Activated CD8-positive, alpha-beta memory T cell treated with anti-CD3 and anti-CD28 coated beads, Interleukin-2, amount 50 U/mL, for 4 hours (primary cell): ENCODE data around the gene GMPR.
"Not testable (repeated sequence)": the region's sequence is repeated elsewhere in the genome, so short reads cannot be mapped to it uniquely, and the experiment has no call there.

Source experiments
- DNase-seq: peaks from one replicate; pipeline ENCODE4 v3.0.0-alpha.2; 2020

Gene GMPR

DNA sequence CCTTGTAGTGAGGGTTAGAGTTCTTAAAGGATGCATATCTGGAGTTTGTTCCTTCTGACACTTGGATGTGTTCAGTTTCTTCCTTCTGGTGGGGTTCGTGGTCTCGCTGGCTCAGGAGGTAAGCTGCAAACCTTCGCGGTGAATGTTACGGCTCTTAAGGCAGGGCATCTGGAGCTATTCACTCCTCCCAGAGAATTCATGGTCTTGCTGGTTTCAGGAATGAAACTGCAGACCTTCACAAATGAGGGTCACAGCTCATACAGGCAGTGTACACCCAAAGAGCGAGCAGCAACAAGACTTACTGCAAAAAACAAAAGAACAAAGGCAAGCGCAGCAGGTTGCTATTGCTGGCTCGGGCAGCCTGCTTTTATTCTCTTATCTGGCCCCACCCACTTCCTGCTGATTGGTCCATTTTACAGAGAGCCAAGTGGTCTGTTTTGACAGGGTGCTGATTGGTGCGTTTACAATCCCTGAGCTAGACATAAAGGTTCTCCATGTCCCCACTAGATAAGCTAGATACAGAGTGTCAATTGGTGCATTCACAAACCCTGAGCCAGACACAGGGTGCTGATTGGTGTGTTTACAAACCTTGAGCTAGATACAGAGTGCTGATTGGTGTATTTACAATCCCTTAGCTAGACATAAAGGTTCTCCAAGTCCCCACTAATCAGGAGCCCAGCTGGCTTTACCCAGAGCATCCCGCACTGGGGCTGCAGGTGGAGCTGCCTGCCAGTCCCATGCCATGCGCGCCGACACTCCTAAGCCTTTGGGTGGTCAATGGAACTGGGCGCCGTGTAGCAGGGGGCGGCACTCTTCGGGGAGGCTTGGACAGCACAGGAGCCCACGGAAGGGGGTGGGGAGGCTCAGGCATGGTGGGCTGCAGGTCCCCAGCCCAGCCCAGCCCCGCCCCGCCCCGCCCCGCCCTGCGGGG, 12.0 kb upstream of the GMPR start:
- DNase-seq: not testable (repeated sequence)

DNA sequence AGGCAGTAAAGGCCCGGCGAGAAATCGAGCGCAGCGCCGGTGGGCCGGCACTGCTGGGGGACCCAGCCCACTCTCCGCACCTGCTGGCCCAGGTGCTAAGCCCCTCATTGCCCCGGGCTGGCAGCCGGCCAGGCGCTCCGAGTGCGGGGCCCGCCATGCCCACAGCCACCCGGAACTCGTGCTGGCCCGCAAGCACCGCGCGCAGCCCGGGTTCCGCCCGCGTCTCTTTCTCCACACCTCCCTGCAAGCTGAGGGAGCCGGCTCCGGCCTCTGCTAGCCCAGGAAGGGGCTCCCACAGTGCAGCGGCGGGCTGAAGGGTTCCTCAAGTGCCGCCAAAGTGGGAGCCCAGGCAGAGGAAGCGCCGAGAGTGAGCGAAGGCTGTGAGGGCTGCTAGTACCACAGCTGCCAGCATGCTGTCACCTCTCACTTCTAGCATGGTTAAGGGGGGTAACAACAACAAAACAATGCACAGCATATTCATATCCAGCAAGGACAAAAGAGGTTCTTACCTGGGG, 11.3 kb upstream of the GMPR start:
- DNase-seq: no peak

DNA sequence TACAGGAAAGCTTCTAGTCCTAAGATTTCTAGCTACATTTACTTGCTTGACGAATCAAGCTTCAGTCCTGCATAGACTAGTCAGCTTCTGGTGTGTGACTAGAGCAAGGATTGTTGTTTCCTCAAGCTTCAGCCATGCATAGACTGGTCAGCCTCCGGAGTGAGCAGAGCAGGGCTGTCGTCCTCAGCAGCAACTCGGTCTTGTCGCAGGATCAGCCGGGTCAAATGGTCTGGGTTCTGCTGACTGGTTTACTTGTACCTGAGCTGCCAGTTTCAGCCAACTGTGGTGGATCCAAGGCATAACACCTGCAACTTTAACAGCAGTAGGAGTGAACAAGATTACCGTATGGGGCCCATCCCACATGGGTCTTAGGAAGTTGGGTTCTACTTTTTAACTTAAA, 10.8 kb upstream of the GMPR start:
- no peak for DNase-seq

- no peak for DNase-seq
Observed at GRCh38 chr6:16228043-16228442, 10.3 kb upstream of the GMPR start.

- no peak for DNase-seq
Observed at GRCh38 chr6:16228709-16229665, 9.4 kb upstream of the GMPR start.

GRCh38 chr6:16229700-16230099, 8.7 kb upstream of the GMPR start:
- no peak for DNase-seq

GRCh38 chr6:16230953-16231352, 7.4 kb upstream of the GMPR start:
- DNase-seq: no peak

DNA sequence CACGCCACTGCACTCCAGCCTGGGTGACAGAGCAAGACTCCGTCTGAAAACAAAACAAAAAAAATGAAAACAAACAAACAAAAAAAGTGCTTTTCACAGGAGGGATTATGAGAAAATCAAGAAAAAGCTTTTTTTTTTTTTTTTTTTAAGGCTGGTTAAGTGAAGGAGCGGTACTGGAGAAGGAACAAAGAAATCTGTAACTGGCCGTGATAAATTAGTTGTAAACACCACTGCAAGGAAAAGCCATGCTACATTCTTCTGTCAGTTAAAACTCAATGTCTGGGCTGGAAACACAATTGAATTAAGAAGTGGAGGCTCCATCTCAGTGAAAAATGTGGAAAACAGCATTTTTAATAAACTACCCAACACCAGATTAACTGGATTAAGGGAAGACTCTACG, 6.3 kb upstream of the GMPR start:
- DNase-seq: no peak

DNA sequence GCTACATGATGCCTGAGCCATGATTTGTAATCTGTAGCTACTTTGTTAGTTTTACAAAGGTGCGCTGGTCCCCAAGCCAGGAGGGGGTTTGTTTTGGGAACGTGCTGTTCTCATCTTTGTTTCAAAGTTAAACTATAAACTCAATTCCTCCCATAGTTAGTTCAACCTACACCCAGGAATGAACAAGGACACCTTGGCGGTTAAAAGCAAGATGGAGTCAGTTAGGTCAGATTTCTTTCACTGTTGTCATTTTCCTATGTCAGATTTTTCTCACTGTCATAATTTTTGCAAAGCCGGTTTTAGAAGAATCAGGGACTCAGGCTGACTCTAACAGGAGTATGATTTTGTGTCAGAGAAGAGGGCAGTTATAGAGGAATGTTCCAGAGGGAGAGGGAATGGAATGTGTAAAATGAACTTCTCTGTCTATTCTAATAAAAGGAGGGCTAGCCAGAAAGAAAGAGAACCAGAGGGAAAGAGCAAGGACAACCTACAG, 2.3 kb upstream of the GMPR start:
- no peak for DNase-seq

GRCh38 chr6:16236631-16237199, 1.7 kb upstream of the GMPR start:
- DNase-seq: no peak

GRCh38 chr6:16237242-16237641, 1.1 kb upstream of the GMPR start:
- DNase-seq: no peak

DNA sequence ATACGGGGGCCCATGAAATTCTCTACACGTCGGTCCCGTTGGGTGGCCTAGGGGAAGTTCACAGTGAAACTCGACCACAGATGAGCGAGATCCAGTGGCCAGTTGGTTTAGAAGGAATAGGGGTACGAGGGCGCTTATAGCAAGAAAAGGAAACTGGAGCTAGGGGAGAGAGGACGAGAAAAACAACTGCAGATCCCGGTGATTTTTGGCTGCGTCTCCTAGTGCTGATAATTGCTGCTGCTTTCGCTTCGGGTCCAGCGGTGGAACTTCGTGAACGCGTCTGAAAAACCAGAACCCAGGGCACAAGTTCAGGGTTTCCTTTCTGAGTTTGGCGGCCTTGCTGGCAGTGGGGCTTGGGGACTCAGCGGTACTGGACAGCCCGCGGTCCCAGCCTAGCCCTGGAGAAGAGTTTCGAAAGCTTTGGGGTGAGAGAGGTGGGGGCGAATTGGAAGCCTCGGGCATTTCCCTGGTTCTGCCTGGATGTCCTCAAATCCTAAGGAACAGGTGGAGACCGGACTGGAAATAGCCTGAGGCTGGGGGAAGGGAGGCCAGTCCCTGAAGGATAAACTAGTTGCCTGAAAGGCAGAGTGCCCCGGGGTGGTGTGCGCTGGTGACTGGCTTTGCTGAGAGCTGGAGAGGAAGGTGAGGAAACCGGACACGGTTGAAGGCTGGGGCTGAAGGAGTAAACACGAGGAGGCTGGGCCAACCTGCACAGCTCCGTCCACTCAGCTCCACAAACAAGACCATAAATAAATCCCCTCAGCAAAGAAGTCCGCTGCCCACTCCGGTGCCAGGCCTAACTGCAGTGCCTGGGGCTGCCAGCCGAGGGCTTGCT, 793 bp downstream of the GMPR start:
- no peak for DNase-seq

DNA sequence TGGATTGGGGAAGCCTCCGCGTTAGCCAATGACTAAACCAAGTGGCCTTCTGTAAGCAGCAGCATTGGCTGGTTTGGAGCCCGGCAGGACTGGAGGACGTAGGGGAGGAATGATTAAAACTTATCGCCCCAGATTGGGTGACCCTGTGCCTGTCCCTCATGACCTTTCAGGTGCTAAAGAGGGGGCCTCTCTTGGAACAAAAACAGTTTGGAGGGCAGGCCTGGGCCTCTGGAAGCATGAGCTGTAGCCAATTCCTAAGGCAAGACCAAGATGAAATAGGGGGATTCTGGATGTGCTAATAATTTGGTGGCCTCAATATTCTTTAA, 1.4 kb downstream of the GMPR start:
- DNase-seq: no peak

DNA sequence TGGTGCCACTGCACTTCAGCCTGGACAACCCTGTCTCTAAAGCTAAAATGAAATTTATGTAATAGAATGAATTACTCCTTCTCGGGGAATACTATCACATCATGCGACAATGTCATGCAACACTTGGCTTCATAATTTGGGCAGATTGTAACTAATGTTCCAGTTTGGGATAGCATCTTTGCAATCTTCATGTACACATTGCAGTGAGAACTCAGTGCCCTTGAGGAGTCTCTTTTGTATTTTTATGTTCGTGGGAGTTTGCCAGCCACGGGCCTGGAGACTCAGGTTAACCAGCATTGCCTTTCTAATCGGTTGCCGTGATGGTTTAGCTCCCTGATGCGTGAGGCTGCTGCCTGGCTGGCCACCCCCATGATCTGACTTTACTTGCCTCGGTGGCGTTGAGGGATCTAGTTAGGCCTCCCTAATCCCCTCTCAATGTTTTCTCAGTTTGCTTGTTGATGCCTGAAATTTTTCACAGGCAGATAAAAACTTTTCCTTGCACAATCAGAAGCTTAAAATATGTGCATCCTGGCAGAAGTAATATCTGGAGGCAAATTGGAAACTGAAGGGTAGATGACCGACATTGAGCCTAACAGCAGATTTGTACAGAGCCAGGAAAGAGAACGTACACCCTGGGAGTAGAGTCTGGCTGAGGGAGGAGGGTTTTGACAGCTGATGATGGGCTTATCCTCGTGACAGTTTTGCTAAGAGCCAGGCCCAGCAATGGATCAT, 2.4 kb downstream of the GMPR start:
- no peak for DNase-seq

- DNase-seq: no peak
Observed at GRCh38 chr6:16241321-16241689, 2.9 kb downstream of the GMPR start.

GRCh38 chr6:16243055-16243454, 4.7 kb downstream of the GMPR start:
- DNase-seq: no peak

DNA sequence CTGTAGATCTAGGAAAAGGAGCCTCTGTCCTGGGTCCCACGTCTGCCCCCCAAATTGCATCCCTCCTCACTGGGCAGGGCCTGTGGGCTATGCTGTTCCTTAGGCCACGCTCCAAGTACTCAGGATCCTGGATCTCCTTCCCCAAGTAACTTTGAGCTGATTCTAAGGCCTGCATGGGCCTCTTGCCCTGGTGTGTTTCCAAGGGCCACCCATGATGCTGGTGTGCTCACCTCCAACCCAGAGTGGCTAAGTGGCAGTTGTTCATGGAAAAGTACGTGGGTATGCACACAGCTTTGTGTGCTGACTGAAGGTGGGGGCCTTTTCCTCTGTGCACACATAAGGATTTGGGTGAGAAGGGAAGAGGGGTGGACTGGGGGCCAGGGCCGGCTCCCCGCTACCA, 5.3 kb downstream of the GMPR start:
- DNase-seq: no peak

DNA sequence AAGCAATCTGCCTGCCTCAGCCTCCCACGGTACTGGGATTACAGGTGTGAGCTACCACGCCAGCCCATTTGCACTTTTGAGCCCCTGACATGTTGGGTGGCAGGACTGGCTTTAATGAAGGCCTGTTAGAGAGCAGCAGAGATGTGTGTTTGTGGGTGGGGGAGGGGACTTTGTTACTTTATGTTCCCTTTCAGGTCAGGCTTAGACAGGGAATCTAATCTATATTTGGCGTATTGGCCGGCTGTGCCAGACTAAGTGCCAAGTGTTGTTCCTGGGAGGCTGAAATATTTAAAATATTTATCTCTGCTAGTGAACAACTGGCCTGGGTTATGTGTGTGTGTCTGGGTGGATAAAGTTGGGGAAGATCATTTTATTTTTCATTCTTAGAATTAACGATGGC, 6.1 kb downstream of the GMPR start:
- DNase-seq: no peak

- no peak for DNase-seq
Observed at GRCh38 chr6:16244869-16245451, 6.6 kb downstream of the GMPR start.

GRCh38 chr6:16248271-16248853, 10.0 kb downstream of the GMPR start:
- DNase-seq: no peak

GRCh38 chr6:16249971-16250370, 11.6 kb downstream of the GMPR start:
- no peak for DNase-seq
